A549 treated with Mapracorat at 1 μM for 4 hours (cell line): ENCODE results near the gene CDKN2B. TPM values are rescaled to one million over a fixed set of nuclear protein-coding genes. Genes with fewer than 3 reads are reported as not detected.

ENCODE experiments used
- total RNA-seq: library from RNA; stranded (reverse); fragments of 200-300 nt; extraction: Qiagen RNA extraction; gene quantifications from 5 replicates; pipeline ENCODE4 v1.2.3, GENCODE V29; 2022

The CDKN2B gene
- total RNA-seq, result not detected in 5 replicates

DNA sequence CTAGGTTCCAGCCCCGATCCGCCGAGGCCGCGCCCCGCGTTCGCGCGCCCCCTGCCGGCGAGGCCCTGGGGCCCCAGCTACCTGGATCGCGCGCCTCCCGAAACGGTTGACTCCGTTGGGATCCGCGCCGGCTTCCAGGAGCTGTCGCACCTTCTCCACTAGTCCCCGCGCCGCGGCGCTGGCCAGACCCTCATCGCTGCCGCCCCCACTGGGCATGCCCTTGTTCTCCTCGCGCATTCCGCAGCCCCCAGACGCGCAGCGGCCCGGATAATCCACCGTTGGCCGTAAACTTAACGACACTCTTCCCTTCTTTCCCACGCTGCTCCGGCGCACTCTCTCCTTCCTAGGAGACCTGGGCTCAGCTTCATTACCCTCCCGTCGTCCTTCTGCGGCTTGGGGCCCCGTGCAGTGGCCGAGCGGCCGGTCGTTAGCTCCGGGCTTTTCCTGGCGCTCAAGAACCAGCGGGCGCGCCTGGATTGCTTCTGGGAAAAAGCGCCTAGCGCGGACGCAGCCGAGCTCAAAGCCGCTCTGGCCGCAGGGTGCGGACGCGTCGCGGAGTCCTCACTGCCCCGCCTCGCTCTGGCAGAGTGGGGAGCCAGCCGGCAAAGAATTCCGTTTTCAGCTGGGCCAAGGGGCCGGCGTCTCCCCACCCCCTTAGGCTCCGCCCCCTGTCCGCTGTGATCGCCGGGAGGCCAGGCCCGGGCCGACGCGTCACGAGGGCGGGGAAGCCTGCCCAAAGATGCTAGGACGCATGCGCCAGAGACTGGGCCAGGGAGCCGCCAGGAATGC, at the start of gene CDKN2B:
Gene CDKN2B, minus strand, starts transcription at position 589 of the 789 bp plus-strand sequence. Its CDS starts 352 bp downstream, at position 237.

GRCh38 chr9:21994556-21995005, 14.5 kb downstream of the CDKN2B start, which contains the start of gene CDKN2B-AS1:
CDKN2B-AS1 (plus strand) TSS chr9:21994791.

GRCh38 chr9:21993893-21994555, 15.1 kb downstream of the CDKN2B start, which contains the start of gene CDKN2A:
CDKN2A (minus strand) TSS chr9:21994392.

Other genes with a start within 250 kb of the CDKN2B start
- gene MTAP, start 206.7 kb downstream of the CDKN2B start, total RNA-seq, result 4.9 to 17.0 TPM (median 7.1 TPM) in 5 replicates
- not detected in 5 replicates for gene CDKN2A, start 14.9 kb downstream of the CDKN2B start, total RNA-seq
- gene CDKN2B-AS1, start 14.5 kb downstream of the CDKN2B start, total RNA-seq, result not detected in 5 replicates